Suppressor macrophage treated with lipopolysaccharide for 1 hour (primary cell): ENCODE data around the gene PROX1.

Experiments used
- DNase-seq, 3 donors: peaks; one replicate each; pipeline ENCODE4 v3.0.0-alpha.2; 2020 to 2022

Gene PROX1

GRCh38 chr1:214027498-214027897, 39.7 kb downstream of the PROX1 start:
- no peak for DNase-seq

GRCh38 chr1:214028095-214028494, 40.3 kb downstream of the PROX1 start:
- no peak for DNase-seq

- no peak for DNase-seq
These were observed 41.1 kb downstream of the PROX1 start for GRCh38 chr1:214028649-214029406.

GRCh38 chr1:214029796-214030195, 42.0 kb downstream of the PROX1 start:
- no peak for DNase-seq

GRCh38 chr1:214031267-214031650, 43.5 kb downstream of the PROX1 start:
- no peak for DNase-seq

- DNase-seq: no peak
These were observed 49.7 kb downstream of the PROX1 start for GRCh38 chr1:214037468-214037867.

GRCh38 chr1:214039394-214040018, 51.7 kb downstream of the PROX1 start:
- no peak for DNase-seq

GRCh38 chr1:214043167-214043566, 55.4 kb downstream of the PROX1 start:
- no peak for DNase-seq

GRCh38 chr1:214044438-214045214, 56.9 kb downstream of the PROX1 start:
- no peak for DNase-seq

- DNase-seq: no peak
These were observed 63.0 kb downstream of the PROX1 start for GRCh38 chr1:214050513-214051401.

- no peak for DNase-seq
These were observed 64.0 kb downstream of the PROX1 start for GRCh38 chr1:214051786-214052185.

GRCh38 chr1:214058076-214058475, 70.3 kb downstream of the PROX1 start:
- no peak for DNase-seq

GRCh38 chr1:214066190-214066589, 78.4 kb downstream of the PROX1 start:
- no peak for DNase-seq

GRCh38 chr1:214066936-214067335, 79.2 kb downstream of the PROX1 start:
- DNase-seq: no peak

- no peak for DNase-seq
These were observed 79.6 kb downstream of the PROX1 start for GRCh38 chr1:214067397-214067796.

GRCh38 chr1:214067853-214068703, 80.3 kb downstream of the PROX1 start:
- no peak for DNase-seq

GRCh38 chr1:214068979-214069378, 81.2 kb downstream of the PROX1 start:
- no peak for DNase-seq

- DNase-seq: no peak
These were observed 83.7 kb downstream of the PROX1 start for GRCh38 chr1:214071469-214071868.

- DNase-seq: no peak
These were observed 84.8 kb downstream of the PROX1 start for GRCh38 chr1:214072426-214073157.

GRCh38 chr1:214074477-214074876, 86.7 kb downstream of the PROX1 start:
- DNase-seq: no peak
